ENCODE data around the gene UCN2. TPM values are rescaled to one million over a fixed set of nuclear protein-coding genes. Genes with fewer than 3 reads are reported as not detected.

UCN2 gene
- total RNA-seq, 1 experiment from 2014 or later: 0.68 TPM

DNA sequence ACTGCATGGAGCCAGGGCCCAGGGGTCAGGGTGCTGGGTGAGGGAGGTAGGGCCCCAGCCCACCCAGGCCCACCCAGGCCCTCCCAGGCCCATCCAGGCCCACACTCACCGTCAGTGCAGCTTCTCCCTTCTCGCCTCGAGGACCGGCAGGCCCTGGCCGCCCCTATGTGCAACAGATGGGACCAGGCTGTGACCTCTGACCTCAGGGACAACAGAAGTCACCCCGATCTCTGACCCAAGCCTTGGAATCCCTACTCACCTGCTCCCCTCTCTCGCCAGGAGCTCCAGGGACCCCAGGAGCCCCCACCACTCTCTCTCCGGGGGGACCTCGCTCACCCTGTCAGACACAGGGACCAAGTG is 2.8 kb upstream of the UCN2 start:
- H2BK15ac ChIP-seq (ENCODE audit: low read depth, low read length): no peak overlapping the region
- no peak for DNase-seq
- no peak overlapping the region for H2BK120ac ChIP-seq (ENCODE audit: low read depth, low read length, poor library complexity, severe bottlenecking)
- no peaks in the 10 kb centered on the region; the same call in 1 of the 2 replicates for H3K4me1 ChIP-seq (ENCODE audit: insufficient read depth, low read length)
- H3K23ac ChIP-seq (ENCODE audit: insufficient read length, low read depth, low read length): no peak overlapping the region
- H3K27me3 ChIP-seq (ENCODE audit: insufficient read depth, low read length): no peaks in the 10 kb centered on the region
- H3K79me1 ChIP-seq (ENCODE audit: insufficient read depth, low read depth, low read length, poor library complexity, severe bottlenecking): no peaks in the 10 kb centered on the region
- H3K4me3 Mint-ChIP-seq: no peak overlapping the region
- H3K36me3 Mint-ChIP-seq (ENCODE audit: insufficient read depth in 1 of 3, low read depth in 3 of 3): peaks cover 0 to 18% (median 0%) of the 10 kb centered on the region in 3 experiments; a peak in 3 of 7 replicates
- no peak overlapping the region for H3K9ac ChIP-seq (ENCODE audit: extremely low read depth, insufficient read length, low read length)
- H3K79me2 ChIP-seq (ENCODE audit: insufficient read depth, low read length): no peaks in the 10 kb centered on the region
- no peaks in the 10 kb centered on the region for H4K20me1 ChIP-seq (ENCODE audit: control insufficient read depth, insufficient read depth, insufficient read length)
- H3K4ac ChIP-seq (ENCODE audit: low read depth, low read length): no peak overlapping the region
- no peak overlapping the region for H4K91ac ChIP-seq (ENCODE audit: insufficient read length, low read depth, low read length)
- no peaks in the 10 kb centered on the region for H3K23me2 ChIP-seq (ENCODE audit: insufficient read length, low read depth, low read length, poor library complexity, severe bottlenecking)
- H3K14ac ChIP-seq (ENCODE audit: insufficient read depth, low read length): no peak overlapping the region
- H3K9me3 Mint-ChIP-seq: no peaks in the 10 kb centered on the region; a peak in 1 of 5 replicates
- no peak overlapping the region for H3K18ac ChIP-seq (ENCODE audit: insufficient read length, low read depth, low read length)
- H4K5ac ChIP-seq (ENCODE audit: insufficient read length, low read depth, low read length): no peak overlapping the region
- H3K4me2 ChIP-seq (ENCODE audit: insufficient read depth, insufficient read length, low read length): no peak overlapping the region
- H2BK12ac ChIP-seq (ENCODE audit: insufficient read length, low read depth, low read length): no peak overlapping the region
- H2BK5ac ChIP-seq (ENCODE audit: insufficient read length, low read length): no peak overlapping the region
- H2AK5ac ChIP-seq (ENCODE audit: insufficient read length, low read length): no peak overlapping the region
- no peak overlapping the region for H3T11ph ChIP-seq (ENCODE audit: low read length)
- TF ChIP-seq, protein P1, sequence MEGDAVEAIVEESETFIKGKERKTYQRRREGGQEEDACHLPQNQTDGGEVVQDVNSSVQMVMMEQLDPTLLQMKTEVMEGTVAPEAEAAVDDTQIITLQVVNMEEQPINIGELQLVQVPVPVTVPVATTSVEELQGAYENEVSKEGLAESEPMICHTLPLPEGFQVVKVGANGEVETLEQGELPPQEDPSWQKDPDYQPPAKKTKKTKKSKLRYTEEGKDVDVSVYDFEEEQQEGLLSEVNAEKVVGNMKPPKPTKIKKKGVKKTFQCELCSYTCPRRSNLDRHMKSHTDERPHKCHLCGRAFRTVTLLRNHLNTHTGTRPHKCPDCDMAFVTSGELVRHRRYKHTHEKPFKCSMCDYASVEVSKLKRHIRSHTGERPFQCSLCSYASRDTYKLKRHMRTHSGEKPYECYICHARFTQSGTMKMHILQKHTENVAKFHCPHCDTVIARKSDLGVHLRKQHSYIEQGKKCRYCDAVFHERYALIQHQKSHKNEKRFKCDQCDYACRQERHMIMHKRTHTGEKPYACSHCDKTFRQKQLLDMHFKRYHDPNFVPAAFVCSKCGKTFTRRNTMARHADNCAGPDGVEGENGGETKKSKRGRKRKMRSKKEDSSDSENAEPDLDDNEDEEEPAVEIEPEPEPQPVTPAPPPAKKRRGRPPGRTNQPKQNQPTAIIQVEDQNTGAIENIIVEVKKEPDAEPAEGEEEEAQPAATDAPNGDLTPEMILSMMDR (conservative IDR thresholded peaks at IDR 0.05): no peak
- H3K56ac ChIP-seq (ENCODE audit: insufficient read length, low read depth, low read length): no peak overlapping the region
- H3K9me3 ChIP-seq (ENCODE audit: control insufficient read depth, low read depth, low read length): no peaks in the 10 kb centered on the region
- no peak overlapping the region for H2BK20ac ChIP-seq (ENCODE audit: low read depth, low read length, poor library complexity, severe bottlenecking)
- peaks cover 16 to 18% of the 10 kb centered on the region in 2 experiments for H3K4me1 Mint-ChIP-seq
- H2AFZ ChIP-seq (ENCODE audit: low read length): no peak overlapping the region
- H3K27ac Mint-ChIP-seq: peak overlapping the region in 1 of 3 experiments; percentile 64; a peak in 2 of 7 replicates
- no CpG with 5 or more reads among the region's 9 CpGs for WGBS (ENCODE audit: extremely low coverage, insufficient read length, low lambda C conversion rate)
- H3K27ac ChIP-seq (ENCODE audit: insufficient read length, low read depth, low read length): no peak overlapping the region
- H4K8ac ChIP-seq (replicated peaks; ENCODE audit: insufficient read length, low read depth, low read length): no peak overlapping the region
- H3K27me3 Mint-ChIP-seq (ENCODE audit: low read depth): no peaks in the 10 kb centered on the region
